ENCODE measurements around the gene SSTR5.

Gene SSTR5

DNA sequence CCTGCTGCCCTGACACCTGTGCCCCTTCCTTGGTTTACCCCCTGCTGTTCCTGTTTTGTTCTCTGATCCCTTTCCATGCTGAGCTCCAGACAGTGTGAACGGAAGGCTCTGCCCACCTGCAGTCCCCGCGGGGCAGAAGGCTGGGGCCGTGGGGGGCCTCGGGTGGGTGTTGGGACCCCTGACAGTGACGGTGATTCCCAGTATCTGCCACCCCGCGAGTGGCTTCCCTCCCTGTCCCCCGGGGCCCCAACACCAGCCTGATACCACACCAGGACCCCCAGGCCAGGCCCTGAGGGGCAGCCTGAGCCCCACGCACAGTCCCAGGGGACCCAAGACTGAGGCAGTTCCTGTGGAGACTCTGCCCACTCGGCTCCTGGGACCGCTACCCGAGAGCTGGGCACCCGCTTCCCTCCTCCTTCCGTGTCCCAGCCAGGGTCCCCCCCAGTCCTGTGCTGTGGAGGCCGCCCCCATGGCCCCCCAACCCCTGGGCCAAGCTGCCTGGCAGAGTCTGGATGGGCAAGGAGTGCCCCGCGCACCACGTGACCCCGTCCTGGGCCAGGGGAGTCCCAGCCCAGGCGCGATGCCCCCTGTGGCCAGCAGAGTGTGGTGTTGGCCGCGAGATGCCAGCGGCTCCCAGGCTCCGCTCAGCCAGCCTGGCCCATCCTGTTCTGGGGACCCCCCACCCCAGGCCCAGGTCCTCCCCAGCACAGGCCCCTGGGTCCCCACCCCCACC is 33.5 kb downstream of the SSTR5 start:
- Histone ChIP-seq H3F3A (ENCODE audit: insufficient read depth, low read length) (no peaks in the 10 kb centered on the region), H3K79me2 (ENCODE audit: low read length) (no peaks in the 10 kb centered on the region), H2AFZ (ENCODE audit: low read length) (no peak overlapping the region), H3K9me2 (replicated peaks; ENCODE audit: insufficient read depth, low read length) (no peaks in the 10 kb centered on the region), H3K27ac (ENCODE audit: low read length) (no peak overlapping the region), H3K4me3 (ENCODE audit: low read length) (no peak overlapping the region), H4K20me1 (ENCODE audit: insufficient read depth, low read length) (no peaks in the 10 kb centered on the region), H3K9ac (ENCODE audit: low read length) (no peak overlapping the region), H3K4me1 (ENCODE audit: low read length) (no peaks in the 10 kb centered on the region), H3K4me2 (ENCODE audit: low read depth, low read length) (no peak overlapping the region), H3K36me3 (replicated peaks; ENCODE audit: insufficient read depth, low read length) (no peaks in the 10 kb centered on the region), H3K27me3 (replicated peaks; ENCODE audit: insufficient read depth, low read length) (peaks cover 88% of the 10 kb centered on the region), H3K9me3 (replicated peaks; ENCODE audit: insufficient read depth, low read length) (no peaks in the 10 kb centered on the region)
- TF ChIP-seq, protein P1, sequence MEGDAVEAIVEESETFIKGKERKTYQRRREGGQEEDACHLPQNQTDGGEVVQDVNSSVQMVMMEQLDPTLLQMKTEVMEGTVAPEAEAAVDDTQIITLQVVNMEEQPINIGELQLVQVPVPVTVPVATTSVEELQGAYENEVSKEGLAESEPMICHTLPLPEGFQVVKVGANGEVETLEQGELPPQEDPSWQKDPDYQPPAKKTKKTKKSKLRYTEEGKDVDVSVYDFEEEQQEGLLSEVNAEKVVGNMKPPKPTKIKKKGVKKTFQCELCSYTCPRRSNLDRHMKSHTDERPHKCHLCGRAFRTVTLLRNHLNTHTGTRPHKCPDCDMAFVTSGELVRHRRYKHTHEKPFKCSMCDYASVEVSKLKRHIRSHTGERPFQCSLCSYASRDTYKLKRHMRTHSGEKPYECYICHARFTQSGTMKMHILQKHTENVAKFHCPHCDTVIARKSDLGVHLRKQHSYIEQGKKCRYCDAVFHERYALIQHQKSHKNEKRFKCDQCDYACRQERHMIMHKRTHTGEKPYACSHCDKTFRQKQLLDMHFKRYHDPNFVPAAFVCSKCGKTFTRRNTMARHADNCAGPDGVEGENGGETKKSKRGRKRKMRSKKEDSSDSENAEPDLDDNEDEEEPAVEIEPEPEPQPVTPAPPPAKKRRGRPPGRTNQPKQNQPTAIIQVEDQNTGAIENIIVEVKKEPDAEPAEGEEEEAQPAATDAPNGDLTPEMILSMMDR (IDR thresholded peaks at IDR 0.05; ENCODE audit: low read length): peak; percentile 42
- TF ChIP-seq EZH2phosphoT487 (IDR thresholded peaks at IDR 0.05; ENCODE audit: low read length): no peak
- TF ChIP-seq EZH2 (optimal IDR thresholded peaks at IDR 0.05; ENCODE audit: low read depth, low read length): no peak
- DNase-seq: no peak

DNA sequence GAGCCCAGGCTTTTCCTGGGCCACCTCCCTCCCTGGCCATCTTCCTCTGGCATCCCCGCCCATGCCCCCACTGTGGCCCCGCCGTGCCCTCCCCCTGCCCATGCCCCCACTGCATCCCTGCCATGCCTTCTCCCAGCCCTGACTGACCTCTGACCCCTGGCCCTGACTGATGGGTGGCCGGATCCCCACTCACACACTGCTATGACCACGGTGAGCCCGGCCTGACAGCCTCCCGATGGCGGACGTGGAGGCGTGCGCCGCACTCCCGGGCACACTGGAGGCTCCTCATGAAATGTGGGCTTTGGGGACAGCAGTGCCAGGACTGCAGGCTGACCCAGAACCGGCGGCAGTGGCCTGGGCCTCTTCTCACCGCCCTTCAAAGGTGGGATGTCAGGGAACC is 34.1 kb downstream of the SSTR5 start:
- Histone ChIP-seq H2AFZ (ENCODE audit: low read length) (no peak overlapping the region), H3K27ac (ENCODE audit: low read length) (no peak overlapping the region), H3K36me3 (replicated peaks; ENCODE audit: insufficient read depth, low read length) (no peaks in the 10 kb centered on the region), H3K9me2 (replicated peaks; ENCODE audit: insufficient read depth, low read length) (no peaks in the 10 kb centered on the region), H3F3A (ENCODE audit: insufficient read depth, low read length) (no peaks in the 10 kb centered on the region), H4K20me1 (ENCODE audit: insufficient read depth, low read length) (no peaks in the 10 kb centered on the region), H3K4me3 (ENCODE audit: low read length) (no peak overlapping the region), H3K9ac (ENCODE audit: low read length) (no peak overlapping the region), H3K4me2 (ENCODE audit: low read depth, low read length) (no peak overlapping the region), H3K79me2 (ENCODE audit: low read length) (no peaks in the 10 kb centered on the region), H3K27me3 (replicated peaks; ENCODE audit: insufficient read depth, low read length) (peaks cover 88% of the 10 kb centered on the region), H3K9me3 (replicated peaks; ENCODE audit: insufficient read depth, low read length) (no peaks in the 10 kb centered on the region), H3K4me1 (ENCODE audit: low read length) (no peaks in the 10 kb centered on the region)
- TF ChIP-seq, protein P1 (IDR thresholded peaks at IDR 0.05; ENCODE audit: low read length): no peak
- TF ChIP-seq EZH2phosphoT487 (IDR thresholded peaks at IDR 0.05; ENCODE audit: low read length): no peak
- no peak for TF ChIP-seq EZH2 (optimal IDR thresholded peaks at IDR 0.05; ENCODE audit: low read depth, low read length)
- no peak for DNase-seq

DNA sequence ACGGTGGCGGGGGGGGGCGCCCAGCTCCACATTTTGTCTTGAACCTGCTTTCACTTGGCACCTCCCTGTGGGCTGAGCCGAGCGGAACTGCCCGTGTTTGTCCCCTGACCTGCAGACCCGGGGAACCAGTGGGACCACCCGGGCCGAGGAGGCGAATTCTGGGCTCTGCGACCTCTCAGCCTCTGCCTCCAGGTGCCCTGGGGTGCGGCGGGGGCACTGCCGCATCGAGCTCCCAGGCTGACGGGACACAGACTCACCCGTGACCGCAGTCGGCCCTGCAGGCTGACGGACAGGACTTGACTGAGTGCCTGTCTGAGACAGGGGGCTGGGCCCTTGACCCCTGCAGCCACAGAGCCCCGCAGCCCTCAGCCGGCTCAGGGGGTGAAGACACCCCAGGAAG is 34.6 kb downstream of the SSTR5 start:
- TF ChIP-seq EZH2 (optimal IDR thresholded peaks at IDR 0.05; ENCODE audit: low read depth, low read length) (no peak), EZH2phosphoT487 (IDR thresholded peaks at IDR 0.05; ENCODE audit: low read length) (no peak)
- TF ChIP-seq, protein P1 (IDR thresholded peaks at IDR 0.05; ENCODE audit: low read length): no peak
- H3K27me3 ChIP-seq (replicated peaks; ENCODE audit: insufficient read depth, low read length): peaks cover 89% of the 10 kb centered on the region
- H3K4me2 ChIP-seq (ENCODE audit: low read depth, low read length): no peak overlapping the region
- no peaks in the 10 kb centered on the region for H3K36me3 ChIP-seq (replicated peaks; ENCODE audit: insufficient read depth, low read length)
- no peak overlapping the region for H2AFZ ChIP-seq (ENCODE audit: low read length)
- DNase-seq: no peak
- no peaks in the 10 kb centered on the region for H3K9me3 ChIP-seq (replicated peaks; ENCODE audit: insufficient read depth, low read length)
- no peaks in the 10 kb centered on the region for H3F3A ChIP-seq (ENCODE audit: insufficient read depth, low read length)
- H3K79me2 ChIP-seq (ENCODE audit: low read length): no peaks in the 10 kb centered on the region
- no peak overlapping the region for H3K4me3 ChIP-seq (ENCODE audit: low read length)
- no peaks in the 10 kb centered on the region for H3K9me2 ChIP-seq (replicated peaks; ENCODE audit: insufficient read depth, low read length)
- no peaks in the 10 kb centered on the region for H3K4me1 ChIP-seq (ENCODE audit: low read length)
- no peak overlapping the region for H3K9ac ChIP-seq (ENCODE audit: low read length)
- no peaks in the 10 kb centered on the region for H4K20me1 ChIP-seq (ENCODE audit: insufficient read depth, low read length)
- no peak overlapping the region for H3K27ac ChIP-seq (ENCODE audit: low read length)
